NCI-H524 (cell line): ENCODE data around the gene SEC61G.

Experiments used
- DNase-seq, 2 experiments: peaks; one replicate each; lab custom pipeline; 2025; lab: John Stamatoyannopoulos, UW

The SEC61G gene

DNA sequence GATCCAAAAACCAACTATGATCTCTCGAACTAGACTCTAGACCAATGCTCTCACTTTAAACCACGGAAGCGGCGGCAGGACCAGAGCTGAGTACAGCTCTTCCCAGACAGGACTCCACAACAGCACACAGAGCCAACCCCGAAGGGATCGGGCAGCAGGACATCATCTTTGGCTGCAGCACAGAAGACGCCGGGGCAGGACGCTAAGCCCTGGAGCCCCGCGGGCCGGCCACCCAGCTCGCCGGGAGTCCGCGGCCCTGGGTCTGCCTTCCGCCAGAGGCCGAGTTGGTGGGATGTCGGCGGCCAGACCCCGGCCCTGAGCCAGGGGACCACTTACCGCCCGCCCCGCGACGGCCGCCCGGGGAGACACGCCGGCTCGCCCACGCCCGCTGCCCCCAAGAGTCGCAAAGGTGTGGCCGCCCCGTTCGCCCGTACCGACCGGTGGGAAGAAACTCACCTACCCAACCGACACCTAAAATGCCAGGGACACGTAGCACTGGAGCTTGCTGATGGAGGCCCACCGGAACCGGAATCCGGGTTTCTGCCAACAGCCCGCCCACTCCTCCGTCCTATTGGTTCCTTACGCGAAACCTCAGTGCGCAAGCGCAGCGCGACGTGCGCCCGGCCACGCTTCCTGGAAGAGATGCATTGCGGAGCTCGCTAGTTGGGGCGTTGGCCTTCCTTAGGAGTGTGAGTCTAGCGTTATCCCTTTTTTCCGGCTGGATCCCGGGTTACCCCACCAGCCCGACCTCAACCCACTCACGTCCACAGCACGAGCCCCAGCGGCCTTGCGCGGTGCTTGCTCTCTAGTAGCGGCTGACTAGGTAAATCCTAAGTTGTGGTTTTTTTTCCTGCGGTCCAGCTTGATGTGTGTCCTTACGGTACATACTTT lies at the start of gene SEC61G:
TSS of gene SEC61G (minus strand) at position 510 of the 891 bp plus-strand sequence. CDS start 1,623 bp downstream, outside the sequence.
- peak; percentile 87 to 94 for DNase-seq

DNA sequence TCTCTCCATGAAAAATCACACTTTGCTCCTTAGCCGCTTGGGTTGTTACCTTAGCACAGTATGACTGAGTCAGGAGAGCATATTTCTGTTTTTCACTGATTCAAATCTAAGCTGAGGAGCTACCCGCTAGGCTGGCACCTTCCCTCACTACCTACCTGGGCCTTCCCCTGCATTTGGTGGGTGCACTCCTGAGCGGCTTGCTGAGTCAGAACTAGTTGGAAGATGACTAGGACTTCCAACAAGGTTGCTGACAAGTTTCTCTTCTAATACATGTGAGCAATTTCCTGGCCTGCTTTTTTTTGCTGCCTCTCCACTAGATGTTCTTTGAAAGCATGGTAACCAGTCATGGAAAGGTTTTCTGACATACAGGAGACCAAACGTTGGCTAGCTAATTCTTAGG lies 43.8 kb upstream of the SEC61G start:
- no peak for DNase-seq

DNA sequence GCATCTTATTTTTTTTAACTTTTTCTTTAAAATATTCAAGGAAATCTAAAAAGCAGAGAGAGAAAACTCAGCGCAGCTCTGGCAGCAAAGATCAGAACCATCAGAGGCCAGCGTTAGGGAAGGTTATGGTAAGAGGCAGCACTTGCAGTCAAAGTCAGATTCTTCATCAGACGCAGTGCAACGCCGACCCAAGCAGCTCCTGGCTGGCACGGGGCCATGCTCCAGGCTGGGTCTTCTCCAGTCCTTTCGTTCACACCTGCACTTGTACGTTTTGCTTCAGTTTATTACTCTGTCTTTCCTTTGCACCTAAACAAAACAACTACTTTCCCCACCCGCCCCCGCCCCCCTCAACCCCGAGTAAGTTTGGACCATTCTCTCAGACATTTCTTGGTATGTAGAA lies 43.1 kb upstream of the SEC61G start:
- no peak for DNase-seq

DNA sequence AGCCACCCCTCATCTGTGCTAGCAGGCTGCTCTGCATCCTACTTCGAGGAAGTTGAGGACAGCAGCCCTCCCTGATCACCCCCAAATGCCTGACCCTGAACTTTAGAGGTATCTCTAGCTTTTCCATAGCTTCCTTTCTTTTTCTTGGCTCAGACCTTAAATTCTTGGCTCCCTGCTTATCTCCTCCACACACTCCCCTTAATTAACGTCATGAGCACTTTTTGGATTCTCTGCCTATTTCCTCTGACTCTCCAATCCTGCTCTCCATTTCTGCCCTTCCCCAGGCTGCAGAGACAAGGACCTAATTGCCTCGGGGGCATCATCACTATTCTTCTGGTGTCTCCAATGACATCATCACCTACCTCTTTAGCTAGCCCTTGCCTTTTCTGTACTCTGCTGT lies 40.8 kb upstream of the SEC61G start:
- DNase-seq, result no peak

DNA sequence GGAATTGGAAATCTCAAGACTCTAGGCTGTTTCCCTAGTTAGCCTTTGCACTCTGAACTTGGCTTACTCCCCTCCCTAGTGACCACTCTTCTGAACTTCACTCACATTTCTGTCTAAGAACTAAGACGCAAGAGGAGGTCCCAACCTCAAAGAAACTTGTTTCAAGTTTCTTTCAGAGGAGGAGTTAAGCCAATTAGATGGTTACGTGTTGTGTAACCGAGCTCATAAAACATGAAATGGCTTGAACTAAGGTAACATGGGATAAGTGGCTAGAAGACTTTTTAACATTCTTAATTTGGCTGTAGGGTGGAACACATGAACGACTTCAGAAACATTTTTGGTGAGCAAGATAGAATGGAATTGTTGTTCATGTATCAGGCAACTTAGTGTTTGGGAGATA lies 39.5 kb upstream of the SEC61G start:
- DNase-seq, result no peak

DNA sequence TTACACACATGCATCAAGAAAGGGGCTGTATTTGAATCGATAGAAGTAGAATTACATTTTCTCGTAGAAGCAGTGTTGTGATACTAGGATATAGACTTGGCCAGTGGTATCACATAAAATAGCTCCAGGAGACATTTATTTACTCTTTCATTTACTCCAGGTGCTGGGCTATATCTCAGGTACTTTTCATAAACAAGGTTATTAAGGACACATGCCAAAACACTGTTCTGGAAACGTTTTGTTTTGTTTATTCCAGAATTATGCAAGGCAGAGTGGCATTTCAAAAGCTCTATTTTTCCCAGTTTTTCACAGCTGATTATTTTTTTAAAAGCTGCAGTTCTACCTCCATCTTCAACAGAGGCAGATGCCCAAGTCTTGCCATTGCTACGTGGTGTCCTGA lies 37.8 kb upstream of the SEC61G start:
- no peak for DNase-seq

GRCh38 chr7:54796150-54796549 lies 37.1 kb upstream of the SEC61G start:
- DNase-seq, result peak in 1 of 2 experiments; percentile 35

- DNase-seq, result no peak
Observed at GRCh38 chr7:54792383-54792782, 33.4 kb upstream of the SEC61G start.

DNA sequence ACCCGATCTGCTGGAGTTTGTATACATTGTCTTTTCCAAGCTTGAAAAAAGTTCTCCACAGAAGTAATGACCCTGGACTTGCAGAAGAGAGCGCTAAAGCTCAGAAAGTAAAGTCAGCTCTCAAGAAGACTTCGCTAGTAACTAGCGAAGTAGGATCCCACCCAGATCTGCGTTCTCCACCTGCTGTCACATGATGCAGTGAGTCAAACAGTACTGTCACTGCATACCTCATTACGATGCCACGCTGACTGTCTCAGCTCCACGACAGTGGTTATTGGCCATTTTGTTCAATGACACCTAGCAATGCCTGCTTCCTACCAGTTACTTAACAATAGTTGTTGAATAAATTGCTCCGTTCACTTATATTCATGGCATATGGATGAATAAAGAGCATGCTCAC lies 29.7 kb upstream of the SEC61G start:
- DNase-seq, result peak; percentile 62 to 89

DNA sequence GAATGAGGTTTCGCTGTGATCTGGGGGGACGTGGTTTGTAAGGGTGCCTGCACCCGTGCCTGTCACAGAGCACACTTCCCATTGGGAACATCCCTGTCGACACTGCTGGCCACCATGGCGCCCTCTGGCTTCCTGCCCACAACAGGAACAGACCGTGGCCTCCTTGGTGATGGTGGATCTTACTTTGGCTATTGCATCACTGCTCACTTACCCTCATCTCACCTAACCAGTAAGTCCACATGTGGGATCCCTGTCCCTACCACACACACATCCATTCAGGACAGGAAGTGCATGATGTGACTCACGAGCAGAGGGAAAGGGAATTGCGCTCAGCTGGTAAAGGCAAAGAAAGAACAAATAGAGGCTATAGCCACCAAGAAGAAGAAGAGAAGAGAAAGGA lies 26.2 kb upstream of the SEC61G start:
- DNase-seq, result no peak

- DNase-seq, result no peak
Observed at GRCh38 chr7:54783952-54784351, 24.9 kb upstream of the SEC61G start.

- DNase-seq, result no peak
Observed at GRCh38 chr7:54782829-54783228, 23.8 kb upstream of the SEC61G start.

GRCh38 chr7:54782314-54782713 lies 23.3 kb upstream of the SEC61G start:
- DNase-seq, result no peak

DNA sequence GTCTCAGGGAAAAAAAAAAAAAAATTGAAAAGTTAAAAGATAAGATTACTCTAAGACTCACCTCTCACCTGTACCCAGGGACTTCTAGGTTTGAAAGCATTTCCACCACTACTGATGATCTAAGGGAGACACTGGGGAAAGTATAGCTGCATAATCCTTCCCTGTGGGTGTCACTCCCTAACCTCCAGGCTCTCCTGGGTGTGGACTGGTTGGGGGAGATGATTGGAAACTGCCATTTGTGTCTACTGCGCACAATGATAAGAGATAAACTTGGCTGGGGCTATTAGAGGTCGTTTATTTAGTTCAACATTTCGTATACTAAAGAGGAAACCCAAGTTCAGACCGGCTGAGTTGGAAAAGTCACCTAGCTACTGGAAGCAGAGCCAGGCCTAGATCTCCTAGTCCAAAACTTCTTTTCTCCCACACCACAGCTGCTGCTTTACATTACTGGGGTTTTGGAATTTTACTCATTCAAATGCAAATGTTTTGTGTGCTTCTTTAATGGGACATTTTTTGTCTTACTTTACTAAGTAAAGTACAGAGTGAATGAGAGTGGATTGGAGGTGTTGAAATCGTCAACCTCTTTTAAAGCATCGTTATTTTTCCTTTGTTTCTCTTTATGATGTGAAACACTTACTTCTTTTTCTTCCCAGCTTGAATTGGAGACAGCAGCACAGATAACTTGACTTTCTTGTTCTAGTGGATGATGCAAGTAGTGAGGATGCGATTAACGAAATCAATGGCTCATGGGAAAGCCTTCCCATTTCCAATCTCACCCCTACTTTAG lies 22.3 kb upstream of the SEC61G start:
- DNase-seq, result no peak

DNA sequence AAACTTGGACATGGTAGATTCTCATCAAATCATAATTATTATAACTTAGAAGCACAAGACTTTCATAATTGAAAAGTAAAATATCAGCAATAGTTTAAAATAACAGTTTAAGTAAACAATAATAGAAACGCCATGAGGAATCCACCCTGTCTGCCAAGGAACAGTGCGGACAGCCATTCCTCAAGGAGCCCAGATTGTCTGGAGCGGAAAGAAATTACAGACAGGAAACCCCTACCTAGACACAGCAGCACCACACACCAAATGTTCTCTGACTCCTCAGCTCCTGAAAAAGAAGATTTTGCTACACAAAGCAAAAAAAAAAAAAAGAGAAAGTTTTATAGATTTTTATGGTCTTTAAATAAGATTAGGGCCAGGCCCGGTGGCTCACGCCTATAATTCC lies 21.5 kb upstream of the SEC61G start:
- DNase-seq, result no peak

DNA sequence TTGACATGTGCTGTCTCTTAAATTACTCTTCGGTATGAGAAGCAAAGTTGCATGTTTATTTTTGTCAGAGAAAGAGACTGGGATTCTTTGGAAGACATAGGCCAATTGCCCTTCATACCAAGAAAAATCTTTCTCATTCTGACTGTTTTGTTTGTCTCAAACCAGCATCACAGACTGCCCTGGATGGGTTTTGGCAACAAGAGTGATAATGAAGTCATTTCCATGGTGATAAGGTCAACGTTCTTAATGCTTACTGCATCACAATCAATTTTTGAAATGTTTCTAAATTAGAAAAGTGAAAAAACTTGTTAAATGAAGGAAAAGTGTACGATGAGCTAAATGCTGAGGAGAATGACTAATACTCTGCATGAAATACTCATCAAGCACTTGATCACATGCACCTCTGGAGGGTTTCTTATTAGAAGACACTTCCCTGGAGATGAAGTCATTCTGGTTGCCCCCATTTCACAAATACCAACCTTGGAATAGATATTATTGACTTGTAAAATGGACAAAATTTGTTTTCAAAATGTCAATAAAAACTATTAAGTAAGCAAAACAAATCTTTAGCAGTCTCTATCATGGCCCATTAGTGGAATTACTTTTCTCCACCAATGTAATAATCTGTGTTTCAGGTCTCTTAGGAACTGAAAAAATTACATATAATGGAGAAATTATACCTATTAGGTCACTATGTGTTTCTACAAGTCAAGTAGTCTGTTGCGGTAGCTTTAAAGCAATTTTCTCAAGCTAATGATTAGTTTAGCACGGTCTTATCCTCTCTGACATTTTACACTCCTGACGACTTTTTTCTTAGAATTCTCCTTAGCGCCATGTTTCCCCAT lies 19.9 kb upstream of the SEC61G start:
- no peak for DNase-seq

GRCh38 chr7:54778166-54778565 lies 19.2 kb upstream of the SEC61G start:
- no peak for DNase-seq

- peak in 1 of 2 experiments; percentile 21 for DNase-seq
Observed at GRCh38 chr7:54774785-54775740, 16.1 kb upstream of the SEC61G start.

- peak; percentile 73 to 87 for DNase-seq
Observed at GRCh38 chr7:54773472-54774399, 14.7 kb upstream of the SEC61G start.

DNA sequence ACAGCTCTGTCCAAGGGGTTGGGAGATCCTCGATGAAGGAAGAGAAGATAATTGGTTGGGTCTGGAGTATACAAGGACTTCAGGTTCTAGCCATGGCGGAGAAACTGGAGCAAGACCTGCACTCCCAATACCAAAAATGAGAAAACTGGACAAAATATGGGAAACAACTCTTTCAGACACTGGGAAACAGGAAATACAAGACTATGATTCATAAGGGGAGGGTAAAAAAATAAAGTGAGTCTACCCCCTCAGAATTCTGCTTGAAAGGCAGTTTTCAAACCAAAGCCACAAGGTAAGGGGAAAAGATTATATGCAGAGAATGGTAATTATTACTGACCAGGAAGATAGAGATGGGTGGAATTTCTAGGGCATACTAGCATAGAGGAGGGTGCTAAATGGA lies 10.2 kb upstream of the SEC61G start:
- DNase-seq, result no peak
